Neuronal stem cell (in vitro differentiated cells): ENCODE results near the gene ZNF146.
"Not testable (repeated sequence)": the region's sequence is repeated elsewhere in the genome, so short reads cannot be mapped to it uniquely, and the experiment has no call there.

Experiments used
- DNase-seq: peaks from one replicate; pipeline ENCODE4 v3.0.0-alpha.2; 2013; ENCODE audit warnings: low spot score
- H2AFZ ChIP-seq: one replicate; pipeline ENCODE4 v1.6.1; 2013; ENCODE audit warnings: mild to moderate bottlenecking, low read length, inconsistent platforms
- H2AK5ac ChIP-seq: 2 replicates; pipeline ENCODE4 v1.6.1; 2013; ENCODE audit warnings: low read depth, mild to moderate bottlenecking, inconsistent platforms, low read length, moderate library complexity, mixed read lengths
- H2BK120ac ChIP-seq: 2 replicates; pipeline ENCODE4 v1.6.1; 2013; ENCODE audit warnings: low read depth, mild to moderate bottlenecking, inconsistent platforms, low read length, moderate library complexity, mixed read lengths
- H2BK12ac ChIP-seq: one replicate; pipeline ENCODE4 v1.6.1; 2013; ENCODE audit warnings: low read length, inconsistent platforms
- H2BK15ac ChIP-seq: 2 replicates; pipeline ENCODE4 v1.6.1; 2013; ENCODE audit warnings: mild to moderate bottlenecking, low read length, inconsistent platforms, mixed read lengths
- H2BK5ac ChIP-seq: one replicate; pipeline ENCODE4 v1.6.1; 2013; ENCODE audit warnings: inconsistent platforms, mild to moderate bottlenecking, low read length, moderate library complexity
- H3K14ac ChIP-seq: one replicate; pipeline ENCODE4 v1.6.1; 2013; ENCODE audit warnings: low read length, inconsistent platforms
- H3K18ac ChIP-seq: 2 replicates; pipeline ENCODE4 v1.6.1; 2013; ENCODE audit warnings: low read length, inconsistent platforms
- H3K23ac ChIP-seq: 2 replicates; pipeline ENCODE4 v1.6.1; 2013; ENCODE audit warnings: low read depth, mild to moderate bottlenecking, mixed read lengths, low read length, inconsistent platforms; ENCODE audit not compliant: poor library complexity
- H3K27ac ChIP-seq: replicated peaks from 3 replicates; pipeline ENCODE4 v1.5.1; 2013; ENCODE audit warnings: low read length, inconsistent platforms
- H3K27me3 ChIP-seq, 3 experiments: 2 replicates each; pipeline ENCODE4 v1.6.1; 2013; ENCODE audit warnings: low read length in 3 of 3, mild to moderate bottlenecking in 2 of 3, inconsistent platforms in 1 of 3, low read depth in 1 of 3, mixed read lengths in 1 of 3, moderate library complexity in 1 of 3; ENCODE audit not compliant: control insufficient read depth in 3 of 3, insufficient read depth in 3 of 3
- H3K36me3 ChIP-seq, 2 donors: replicated peaks in 1 of 2; 2 replicates each; pipeline ENCODE4 v1.6.1; 2013; ENCODE audit warnings: low read length in 2 of 2; ENCODE audit not compliant: control insufficient read depth in 2 of 2, insufficient read depth in 2 of 2
- H3K4ac ChIP-seq: 2 replicates; pipeline ENCODE4 v1.6.1; 2013; ENCODE audit warnings: inconsistent platforms, mild to moderate bottlenecking, low read length, moderate library complexity
- H3K4me1 ChIP-seq, 2 donors: 1 replicate in 1 of 2; 2 replicates in 1 of 2; pipeline ENCODE4 v1.6.1; 2013; ENCODE audit warnings: low read length in 2 of 2, low read depth in 1 of 2; ENCODE audit not compliant: control insufficient read depth in 2 of 2, insufficient read depth in 1 of 2
- H3K4me2 ChIP-seq: one replicate; pipeline ENCODE4 v1.6.1; 2013; ENCODE audit warnings: mild to moderate bottlenecking, low read length, inconsistent platforms; ENCODE audit not compliant: insufficient read depth, poor library complexity, severe bottlenecking
- H3K4me3 ChIP-seq, 2 donors: 2 replicates each; pipeline ENCODE4 v1.5.1; 2013; ENCODE audit warnings: low read length in 2 of 2, mild to moderate bottlenecking in 2 of 2, inconsistent platforms in 1 of 2, moderate library complexity in 1 of 2
- H3K79me1 ChIP-seq: one replicate; pipeline ENCODE4 v1.6.1; 2013; ENCODE audit warnings: low read depth, mild to moderate bottlenecking, inconsistent platforms, low read length, moderate library complexity
- H3K9ac ChIP-seq: one replicate; pipeline ENCODE4 v1.6.1; 2013; ENCODE audit warnings: mild to moderate bottlenecking, low read depth, low read length, inconsistent platforms; ENCODE audit not compliant: poor library complexity
- H3K9me3 ChIP-seq, 2 donors: replicated peaks in 1 of 2; 2 replicates each; pipeline versions ENCODE3 to v1.6.1; 2013; ENCODE audit warnings: low read length in 2 of 2, mild to moderate bottlenecking in 2 of 2, inconsistent platforms in 1 of 2, low read depth in 1 of 2, mixed read lengths in 1 of 2, moderate library complexity in 1 of 2; ENCODE audit not compliant: control insufficient read depth in 2 of 2, insufficient read depth in 1 of 2
- H4K8ac ChIP-seq: one replicate; pipeline ENCODE4 v1.6.1; 2013; ENCODE audit warnings: low read depth, mild to moderate bottlenecking, inconsistent platforms, low read length, moderate library complexity
- H4K91ac ChIP-seq: one replicate; pipeline ENCODE4 v1.6.1; 2013; ENCODE audit warnings: low read length, low read depth, mild to moderate bottlenecking, inconsistent platforms; ENCODE audit not compliant: poor library complexity
- WGBS, 2 donors: extraction: QIAGEN DNeasy Blood & Tissue Kit; methylation state at CpG; one replicate each; pipeline ENCODE4 v1.1.7; 2013; ENCODE audit warnings: missing lambda C conversion rate in 2 of 2, mixed read lengths in 1 of 2; ENCODE audit not compliant: insufficient read length in 2 of 2, insufficient replicate concordance in 1 of 2; ENCODE audit errors: extremely low coverage in 2 of 2; 5-methylcytosine and 5-hydroxymethylcytosine counted together

ZNF146 gene

DNA sequence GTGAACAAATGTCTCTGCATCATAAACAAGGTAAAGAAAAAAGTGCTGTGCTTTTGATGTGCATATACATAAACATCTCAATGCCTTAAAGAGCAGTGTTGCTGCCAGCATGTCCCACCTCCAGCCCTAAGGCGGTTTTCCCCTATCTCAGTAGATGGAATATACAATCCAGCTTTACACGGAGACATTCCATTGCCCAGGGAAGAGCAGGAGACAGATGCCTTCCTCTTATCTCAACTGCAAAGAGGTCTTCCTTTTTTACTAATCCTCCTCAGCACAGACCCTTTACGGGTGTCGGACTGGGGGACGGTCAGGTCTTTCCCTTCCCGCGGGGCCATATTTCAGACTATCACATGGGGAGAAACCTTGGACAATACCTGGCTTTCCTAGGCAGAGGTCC, 18.7 kb downstream of the ZNF146 start:
- H2BK15ac ChIP-seq, H3K14ac ChIP-seq, H3K79me1 ChIP-seq, H4K8ac ChIP-seq, H2AK5ac ChIP-seq, H2BK12ac ChIP-seq, H2BK5ac ChIP-seq, DNase-seq, H3K4me2 ChIP-seq, H3K27me3 ChIP-seq, H3K27ac ChIP-seq, H3K4me3 ChIP-seq, H4K91ac ChIP-seq, H3K9ac ChIP-seq, H3K23ac ChIP-seq, H2AFZ ChIP-seq, H3K4ac ChIP-seq, H2BK120ac ChIP-seq, H3K18ac ChIP-seq, H3K4me1 ChIP-seq: not testable (repeated sequence)
- H3K9me3 ChIP-seq: peaks cover 14 to 95% of the 10 kb centered on the region in 2 donors
- peaks cover 42 to 99% of the 10 kb centered on the region in 2 donors for H3K36me3 ChIP-seq
- WGBS, 2 donors: no CpG with 5 or more reads among the region's 7 CpGs

DNA sequence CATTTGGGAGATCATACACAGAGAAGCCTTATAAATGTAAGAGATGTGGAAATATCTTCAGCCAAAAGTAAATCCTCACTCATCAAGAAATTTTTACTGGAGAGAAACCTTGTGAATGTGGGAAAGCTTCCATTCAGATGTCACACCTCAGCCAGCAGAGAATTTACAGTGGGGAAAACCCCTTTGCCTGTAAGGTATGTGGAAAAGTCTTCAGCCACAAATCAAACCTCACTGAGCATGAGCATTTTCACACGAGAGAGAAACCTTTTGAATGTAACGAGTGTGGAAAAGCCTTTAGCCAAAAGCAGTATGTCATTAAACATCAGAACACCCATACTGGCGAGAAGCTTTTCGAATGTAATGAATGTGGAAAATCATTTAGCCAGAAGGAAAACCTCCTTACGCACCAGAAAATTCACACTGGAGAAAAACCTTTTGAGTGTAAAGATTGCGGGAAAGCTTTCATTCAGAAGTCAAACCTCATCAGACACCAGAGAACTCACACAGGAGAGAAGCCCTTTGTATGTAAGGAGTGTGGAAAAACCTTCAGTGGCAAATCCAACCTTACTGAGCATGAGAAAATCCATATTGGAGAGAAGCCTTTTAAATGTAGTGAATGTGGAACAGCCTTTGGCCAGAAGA, 21.5 kb downstream of the ZNF146 start:
- no peak overlapping the region for H4K8ac ChIP-seq
- no peaks in the 10 kb centered on the region for H3K27me3 ChIP-seq
- H3K14ac ChIP-seq: no peak overlapping the region
- no peaks in the 10 kb centered on the region for H3K79me1 ChIP-seq
- no peak overlapping the region for H3K4me3 ChIP-seq
- H2AK5ac ChIP-seq: no peak overlapping the region
- no peak for DNase-seq
- no peak overlapping the region for H2BK15ac ChIP-seq
- no CpG with 5 or more reads among the region's 6 CpGs for WGBS, 2 donors
- H3K4me1 ChIP-seq: no peaks in the 10 kb centered on the region
- H3K9me3 ChIP-seq: peaks cover 14 to 80% of the 10 kb centered on the region in 2 donors
- no peak overlapping the region for H3K18ac ChIP-seq
- no peak overlapping the region for H2AFZ ChIP-seq
- H2BK12ac ChIP-seq: no peak overlapping the region
- no peak overlapping the region for H4K91ac ChIP-seq
- no peak overlapping the region for H3K4ac ChIP-seq
- H2BK120ac ChIP-seq: no peak overlapping the region
- no peak overlapping the region for H2BK5ac ChIP-seq
- no peak overlapping the region for H3K23ac ChIP-seq
- H3K27ac ChIP-seq: no peak overlapping the region
- H3K36me3 ChIP-seq: peaks cover 33 to 89% of the 10 kb centered on the region in 2 donors
- no peak overlapping the region for H3K9ac ChIP-seq
- no peak overlapping the region for H3K4me2 ChIP-seq

DNA sequence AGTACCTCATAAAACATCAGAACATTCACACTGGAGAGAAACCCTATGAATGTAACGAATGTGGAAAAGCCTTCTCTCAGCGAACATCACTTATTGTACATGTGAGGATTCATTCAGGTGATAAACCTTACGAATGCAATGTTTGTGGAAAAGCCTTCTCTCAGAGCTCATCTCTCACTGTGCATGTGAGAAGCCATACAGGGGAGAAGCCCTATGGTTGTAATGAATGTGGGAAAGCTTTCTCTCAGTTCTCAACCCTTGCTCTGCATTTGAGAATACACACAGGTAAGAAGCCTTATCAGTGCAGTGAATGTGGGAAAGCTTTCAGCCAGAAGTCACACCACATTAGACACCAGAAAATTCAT, 22.0 kb downstream of the ZNF146 start:
- H3K79me1 ChIP-seq: no peaks in the 10 kb centered on the region
- H3K36me3 ChIP-seq: peaks cover 32 to 84% of the 10 kb centered on the region in 2 donors
- peaks cover 14 to 75% of the 10 kb centered on the region in 2 donors for H3K9me3 ChIP-seq
- no peak overlapping the region for H2BK15ac ChIP-seq
- H3K14ac ChIP-seq: no peak overlapping the region
- no peak overlapping the region for H2AK5ac ChIP-seq
- H3K23ac ChIP-seq: no peak overlapping the region
- no peaks in the 10 kb centered on the region for H3K27me3 ChIP-seq
- no peaks in the 10 kb centered on the region for H3K4me1 ChIP-seq
- H3K18ac ChIP-seq: no peak overlapping the region
- H2BK5ac ChIP-seq: no peak overlapping the region
- no peak overlapping the region for H2BK12ac ChIP-seq
- no peak overlapping the region for H3K4me2 ChIP-seq
- H3K9ac ChIP-seq: no peak overlapping the region
- no peak overlapping the region for H3K27ac ChIP-seq
- H3K4ac ChIP-seq: no peak overlapping the region
- no peak for DNase-seq
- no peak overlapping the region for H3K4me3 ChIP-seq
- no peak overlapping the region for H2AFZ ChIP-seq
- no peak overlapping the region for H2BK120ac ChIP-seq
- no CpG with 5 or more reads among the region's 3 CpGs for WGBS, 2 donors
- H4K8ac ChIP-seq: no peak overlapping the region
- H4K91ac ChIP-seq: no peak overlapping the region

DNA sequence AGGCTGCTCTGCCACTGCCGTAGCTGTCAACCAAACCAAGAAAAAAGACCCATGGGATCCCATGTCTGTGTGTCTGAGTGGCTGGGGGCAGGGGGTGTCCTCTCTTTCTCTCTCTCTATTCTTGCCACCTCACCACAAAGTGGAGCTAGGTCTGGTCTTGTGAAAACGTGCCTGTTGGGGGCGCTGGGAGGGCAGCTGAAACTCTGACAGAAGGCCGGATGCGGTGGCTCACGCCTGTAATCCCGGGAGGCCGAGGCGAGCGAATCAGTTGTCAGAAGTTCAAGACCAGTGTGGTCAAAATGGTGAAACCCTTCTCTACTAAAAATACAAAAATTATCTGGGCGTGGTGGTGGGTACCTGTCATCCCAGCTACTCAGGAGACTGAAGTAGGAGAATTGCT, 29.2 kb downstream of the ZNF146 start:
- Histone ChIP-seq H3K14ac (no peak overlapping the region), H3K36me3 (peaks cover 2 to 14% of the 10 kb centered on the region in 2 donors), H2BK15ac (no peak overlapping the region), H2BK12ac (no peak overlapping the region), H4K91ac (no peak overlapping the region), H2BK5ac (no peak overlapping the region), H3K4me3 (no peak overlapping the region), H3K4me2 (no peak overlapping the region), H2AFZ (no peak overlapping the region), H3K4me1 (peaks cover 0 to 6% of the 10 kb centered on the region in 2 donors), H3K27me3 (no peaks in the 10 kb centered on the region), H3K27ac (no peak overlapping the region), H2BK120ac (no peak overlapping the region), H2AK5ac (no peak overlapping the region), H3K9me3 (peaks cover 3 to 22% of the 10 kb centered on the region in 2 donors), H4K8ac (no peak overlapping the region), H3K4ac (no peak overlapping the region), H3K9ac (no peak overlapping the region), H3K18ac (no peak overlapping the region), H3K79me1 (peaks cover 2% of the 10 kb centered on the region), H3K23ac (no peak overlapping the region)
- DNase-seq: no peak
- WGBS, 2 donors: no CpG with 5 or more reads among the region's 11 CpGs
